SIG-M5 (cell line): ENCODE data around the gene ADCY7.
"Not testable (repeated sequence)": the region's sequence is repeated elsewhere in the genome, so short reads cannot be mapped to it uniquely, and the experiment has no call there.

ENCODE experiments used
- DNase-seq: peaks from one replicate; lab custom pipeline; 2025; lab: John Stamatoyannopoulos, UW

ADCY7 gene

DNA sequence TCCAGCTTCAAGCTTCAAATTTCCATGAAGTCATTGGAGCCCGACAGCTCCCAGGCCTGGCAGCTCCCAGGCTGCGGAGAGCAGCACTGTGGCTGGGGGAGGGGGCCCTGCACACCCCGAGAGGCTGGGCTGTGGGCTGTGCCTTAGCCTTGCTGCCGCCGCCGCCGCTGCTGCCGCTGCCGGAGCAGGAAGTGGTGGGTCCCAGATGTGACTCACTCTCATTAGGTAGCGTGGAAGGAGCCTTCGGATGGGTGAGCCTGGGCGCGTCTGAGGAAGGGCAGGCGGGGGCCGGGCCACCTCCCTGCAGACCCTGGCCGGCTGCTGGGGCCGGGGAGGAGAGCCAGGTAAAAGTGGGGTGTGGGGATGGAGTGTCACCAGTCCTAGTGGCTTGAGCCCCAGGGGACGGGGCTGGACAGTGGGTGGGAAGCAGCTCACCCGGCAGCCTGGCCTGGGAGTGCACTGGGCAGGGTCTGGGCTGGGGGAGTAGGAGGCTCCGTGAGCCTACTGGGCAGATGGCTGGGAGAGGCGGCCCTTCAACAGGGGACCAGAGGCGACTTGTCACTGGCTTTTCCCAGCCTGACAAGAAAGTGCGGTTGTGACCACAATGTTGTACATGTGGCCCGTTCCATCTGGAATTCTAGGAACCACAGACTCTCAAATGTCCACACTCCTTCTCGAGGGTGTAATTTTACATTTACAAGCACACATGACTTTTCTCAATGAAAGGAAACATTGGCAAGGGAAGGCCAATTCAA, at the start of gene ADCY7:
TSS of gene ADCY7 (plus strand) at position 215 of the 755 bp plus-strand sequence. CDS start 21,629 bp downstream, outside the sequence.
- DNase-seq = no peak

DNA sequence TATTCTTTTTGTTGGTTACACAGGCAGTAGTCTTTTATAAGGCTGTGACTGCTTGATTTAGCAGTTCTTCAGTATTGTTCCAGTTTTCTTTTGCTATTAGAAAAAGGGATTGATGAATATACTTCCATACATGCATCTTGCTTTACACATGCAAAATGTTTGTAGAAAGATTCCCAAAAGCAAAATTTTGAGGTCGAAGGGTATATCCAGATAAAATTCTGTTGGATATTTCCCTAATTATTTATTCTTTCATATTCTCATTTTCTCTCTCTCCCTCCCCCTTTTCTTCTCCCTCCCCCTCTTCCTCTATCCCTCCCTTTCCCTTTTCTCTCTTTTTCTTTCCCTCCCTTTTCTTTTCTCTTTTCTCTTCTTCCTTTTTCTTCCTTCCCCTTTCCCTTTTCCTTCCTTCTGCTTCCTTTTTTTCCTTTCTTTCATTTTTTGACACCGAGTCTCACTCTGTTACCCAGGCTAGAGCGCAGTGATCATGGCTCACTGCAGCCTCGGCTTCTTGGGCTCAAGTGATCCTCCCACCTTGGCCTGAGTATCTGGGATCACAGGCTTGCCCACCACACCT, 46.9 kb upstream of the ADCY7 start:
- no peak for DNase-seq

DNA sequence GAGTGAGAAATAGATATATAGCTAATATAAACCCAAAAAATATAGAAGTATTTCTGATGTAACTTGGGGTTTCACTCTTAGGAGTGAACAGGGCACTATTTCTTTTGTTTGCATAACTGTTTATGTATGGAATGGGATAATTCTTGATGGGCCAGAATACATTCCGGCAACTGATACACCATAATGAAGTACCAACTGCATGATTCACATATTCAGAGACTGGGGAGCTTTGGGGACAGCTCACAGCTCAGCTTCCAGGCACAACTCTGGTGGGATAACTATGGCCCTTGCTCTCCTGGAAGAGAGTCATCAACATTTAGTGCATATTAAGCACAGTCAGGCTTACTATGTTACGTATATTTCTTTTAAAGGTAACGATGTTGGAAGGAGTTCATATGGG, 42.1 kb upstream of the ADCY7 start:
- DNase-seq = no peak

DNA sequence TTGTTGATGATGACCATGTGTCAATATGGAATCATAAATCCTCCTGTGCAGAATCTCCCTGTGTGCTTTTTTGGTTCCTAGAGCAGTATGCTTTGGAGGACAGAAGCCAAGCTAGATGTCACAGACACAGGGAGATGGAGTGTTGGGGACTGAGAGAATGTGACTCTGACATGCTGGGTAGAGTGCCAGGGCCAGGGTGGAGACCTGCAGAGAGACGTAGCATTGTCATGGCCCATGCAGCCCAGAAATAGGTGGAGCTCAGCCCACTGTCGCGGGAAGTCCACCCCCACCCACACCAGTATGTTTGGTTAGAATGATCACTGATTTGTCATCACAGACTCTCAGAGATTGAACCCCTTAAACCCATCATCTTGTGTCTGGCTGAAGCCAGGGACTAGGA, 39.2 kb upstream of the ADCY7 start:
- no peak for DNase-seq

DNA sequence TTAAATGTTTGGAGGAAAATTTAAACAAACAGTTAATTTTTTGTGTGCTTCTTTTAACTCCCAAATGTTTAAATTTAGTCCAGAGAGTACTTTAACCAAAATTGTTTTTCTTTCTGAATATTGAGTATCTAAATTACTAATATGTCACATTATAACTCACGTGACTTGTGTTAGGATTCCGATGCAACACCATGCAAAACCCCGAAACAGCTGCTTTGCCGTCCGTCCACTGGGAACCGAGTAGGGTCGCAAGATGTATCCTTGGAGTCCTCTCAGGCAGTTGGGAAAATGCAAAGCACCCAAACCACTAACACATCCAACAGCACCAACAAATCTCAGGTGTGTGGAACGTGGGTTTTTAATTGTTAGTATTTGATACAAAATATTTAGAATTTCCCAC, 38.7 kb upstream of the ADCY7 start:
- DNase-seq = no peak

DNA sequence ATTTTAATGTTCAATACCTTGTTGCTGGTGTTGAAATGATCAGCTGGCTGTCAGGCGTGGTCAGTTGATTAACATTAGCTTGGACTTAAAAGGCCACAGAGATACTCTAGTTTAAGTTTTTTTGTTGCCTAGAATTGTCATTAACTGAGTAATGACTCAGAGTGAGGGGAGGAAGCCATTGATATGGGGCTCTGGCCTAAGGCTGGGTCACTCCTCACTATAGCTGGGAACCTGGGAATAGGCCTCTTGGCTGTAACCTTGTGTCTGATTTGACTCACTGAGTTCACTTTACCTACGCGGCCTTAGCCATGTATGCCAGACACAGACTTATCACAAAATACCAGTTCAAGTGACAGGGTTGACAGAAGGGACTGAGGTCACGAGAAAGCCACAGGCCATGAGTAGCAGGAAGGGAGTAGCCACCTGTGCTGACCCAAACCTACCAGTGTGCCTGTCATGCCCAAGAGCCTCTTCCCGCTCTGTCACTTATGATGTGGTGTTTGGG, 37.9 kb upstream of the ADCY7 start:
- DNase-seq = no peak

DNA sequence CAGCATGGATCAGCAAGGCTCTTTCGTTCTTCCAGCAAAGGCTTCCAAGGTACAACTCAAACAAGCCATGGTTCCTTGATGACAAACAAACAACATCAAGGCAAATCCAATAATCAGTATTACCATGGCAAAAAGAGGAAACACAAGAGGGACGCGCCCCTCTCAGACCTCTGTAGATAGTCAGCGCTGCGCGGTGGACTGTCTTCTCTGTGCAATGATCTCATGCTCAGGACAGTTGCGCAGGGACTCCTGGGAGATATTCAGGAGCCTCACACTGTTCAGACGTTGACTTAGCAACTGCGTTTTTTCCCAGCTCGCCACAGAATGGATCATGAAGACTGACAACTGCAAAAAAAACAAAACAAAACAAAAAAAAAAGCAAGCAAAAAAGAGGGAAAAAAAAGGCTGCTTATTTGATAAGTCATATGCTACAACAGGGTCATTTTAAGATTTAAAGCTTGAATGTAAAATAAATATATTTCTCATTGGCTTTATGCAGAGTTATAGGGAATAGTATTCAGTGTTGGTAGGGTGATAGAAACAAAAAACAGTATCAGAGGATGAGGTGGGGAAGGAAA, 37.1 kb upstream of the ADCY7 start:
- no peak for DNase-seq

DNA sequence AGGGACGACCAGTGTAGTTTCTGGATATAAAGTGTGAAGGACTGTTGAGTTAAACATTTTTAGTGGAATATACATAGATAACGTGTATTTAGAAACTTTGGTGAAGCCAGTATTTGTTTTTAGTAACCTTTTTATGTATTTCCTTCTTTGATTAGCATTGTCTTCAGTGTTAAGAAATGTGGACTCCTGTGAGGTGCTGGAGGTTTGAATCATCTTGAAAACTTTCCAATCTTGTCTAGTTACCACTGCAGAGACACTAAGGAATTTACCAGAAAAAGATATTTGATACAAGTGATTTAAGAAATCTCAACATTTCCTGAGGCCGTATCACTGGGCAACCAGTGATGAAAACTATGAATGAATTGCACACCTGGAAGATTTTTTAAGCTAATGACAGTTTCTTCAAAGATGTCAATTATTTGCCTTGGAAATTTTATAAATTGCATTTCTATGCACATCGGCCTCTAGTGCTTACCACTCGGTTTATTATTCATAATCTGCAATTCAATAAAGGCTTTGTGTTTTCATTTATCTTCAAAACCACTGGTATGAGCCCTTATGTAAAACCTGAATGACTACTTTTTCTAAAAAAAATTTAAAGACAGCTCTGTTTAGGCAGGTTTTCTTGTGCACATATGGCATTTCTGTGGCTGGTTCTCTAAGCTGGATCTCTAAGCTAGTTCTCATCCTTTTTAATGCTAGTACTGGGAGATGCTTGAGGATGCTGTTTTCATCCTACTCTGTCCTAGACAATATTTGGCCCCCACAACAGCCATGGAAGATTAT, 31.4 kb upstream of the ADCY7 start:
- DNase-seq = no peak

DNA sequence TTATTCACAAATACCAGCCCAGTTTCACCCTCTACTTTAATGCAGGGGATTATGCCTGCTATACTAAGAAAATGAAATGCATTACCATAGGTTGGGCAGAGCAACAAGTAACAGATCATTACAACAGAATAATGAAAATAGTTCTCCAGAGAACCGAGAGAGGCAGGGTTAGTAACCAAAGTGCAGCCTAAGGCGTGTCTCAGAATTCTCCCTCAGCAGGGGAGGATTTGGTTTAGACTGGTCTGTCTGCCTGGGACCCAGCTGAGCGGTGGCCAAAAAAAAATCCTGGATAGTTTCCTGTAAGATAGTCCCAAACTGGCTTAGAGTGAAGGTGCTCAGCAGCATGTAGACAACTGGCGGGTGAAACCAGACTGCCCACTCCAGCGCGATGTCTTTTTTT, 30.8 kb upstream of the ADCY7 start:
- no peak for DNase-seq

DNA sequence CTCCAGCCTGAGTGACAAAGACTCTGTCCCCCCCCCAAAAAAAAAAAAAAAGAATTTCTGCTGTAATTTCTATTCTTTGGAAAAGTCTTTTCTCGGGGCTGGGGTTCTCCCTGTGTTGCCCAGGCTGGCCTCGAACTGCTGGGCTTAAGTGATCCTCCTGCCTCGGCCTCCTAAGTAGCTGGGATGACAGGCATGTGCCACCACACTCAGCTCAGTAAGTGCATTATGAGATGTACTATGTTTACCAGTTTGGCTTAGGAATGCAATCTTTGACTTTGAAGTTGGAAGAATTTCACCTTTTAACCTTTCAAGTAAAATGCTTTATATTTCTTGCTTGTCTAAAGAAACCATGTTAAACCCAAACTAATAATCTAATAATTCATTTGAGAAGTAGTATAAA, 28.0 kb upstream of the ADCY7 start:
- DNase-seq = no peak

DNA sequence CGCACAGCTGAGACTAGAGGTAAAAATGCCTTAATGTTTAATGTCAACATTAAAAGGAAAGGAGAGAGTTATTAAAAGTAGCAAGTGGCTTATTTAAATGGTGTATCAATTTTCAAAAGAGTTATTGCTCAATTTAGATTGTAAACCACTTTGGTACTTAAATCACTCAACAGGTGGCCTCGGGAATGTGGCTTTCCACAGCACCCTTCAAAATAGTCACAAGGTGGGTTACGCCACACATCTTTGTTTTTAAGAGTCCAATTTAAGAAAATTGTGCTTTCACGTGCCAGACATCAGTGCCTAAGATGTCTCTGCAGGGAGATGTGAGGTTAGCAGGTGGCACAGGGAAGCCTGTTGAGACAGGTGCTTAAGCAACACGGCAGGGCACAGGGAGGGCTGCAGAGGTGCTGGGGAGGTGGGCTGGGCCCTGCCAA, 27.5 kb upstream of the ADCY7 start:
- no peak for DNase-seq

DNA sequence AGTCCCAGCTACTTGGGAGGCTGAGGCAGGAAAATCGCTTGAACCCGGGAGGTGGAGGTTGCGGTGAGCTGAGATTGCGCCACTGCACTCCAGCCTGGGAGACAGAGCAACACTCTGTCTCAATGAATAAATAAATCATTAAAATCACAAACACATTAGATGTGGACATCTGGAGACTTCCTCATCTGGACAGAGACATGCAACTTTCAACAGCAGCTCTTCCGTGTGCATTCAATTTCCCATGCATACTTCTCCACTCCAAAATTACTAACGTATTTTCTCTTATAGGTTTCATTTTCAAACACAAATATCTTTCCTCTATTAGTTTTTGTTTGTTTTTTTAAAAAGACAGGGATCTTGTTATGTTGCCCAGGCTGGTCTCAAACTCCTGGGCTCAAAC, 23.3 kb upstream of the ADCY7 start:
- not testable (repeated sequence) for DNase-seq

DNA sequence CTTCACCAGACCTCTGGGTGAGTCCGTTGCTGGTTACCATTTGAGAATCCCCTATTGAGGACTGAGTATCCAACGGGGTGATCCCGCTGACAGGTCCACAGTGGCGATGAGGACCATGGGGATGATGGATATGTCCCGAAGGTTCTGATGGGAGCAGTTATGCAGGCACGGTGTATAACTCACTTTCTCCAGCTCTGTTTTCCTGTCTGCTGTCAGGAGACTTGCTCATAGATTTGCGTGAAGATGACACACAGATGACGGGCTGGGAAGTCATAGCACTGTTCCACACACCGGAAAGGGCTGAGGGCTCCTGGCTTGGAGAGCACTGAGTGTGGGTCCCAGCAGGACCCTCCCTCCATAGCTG, 22.2 kb upstream of the ADCY7 start:
- DNase-seq = no peak

DNA sequence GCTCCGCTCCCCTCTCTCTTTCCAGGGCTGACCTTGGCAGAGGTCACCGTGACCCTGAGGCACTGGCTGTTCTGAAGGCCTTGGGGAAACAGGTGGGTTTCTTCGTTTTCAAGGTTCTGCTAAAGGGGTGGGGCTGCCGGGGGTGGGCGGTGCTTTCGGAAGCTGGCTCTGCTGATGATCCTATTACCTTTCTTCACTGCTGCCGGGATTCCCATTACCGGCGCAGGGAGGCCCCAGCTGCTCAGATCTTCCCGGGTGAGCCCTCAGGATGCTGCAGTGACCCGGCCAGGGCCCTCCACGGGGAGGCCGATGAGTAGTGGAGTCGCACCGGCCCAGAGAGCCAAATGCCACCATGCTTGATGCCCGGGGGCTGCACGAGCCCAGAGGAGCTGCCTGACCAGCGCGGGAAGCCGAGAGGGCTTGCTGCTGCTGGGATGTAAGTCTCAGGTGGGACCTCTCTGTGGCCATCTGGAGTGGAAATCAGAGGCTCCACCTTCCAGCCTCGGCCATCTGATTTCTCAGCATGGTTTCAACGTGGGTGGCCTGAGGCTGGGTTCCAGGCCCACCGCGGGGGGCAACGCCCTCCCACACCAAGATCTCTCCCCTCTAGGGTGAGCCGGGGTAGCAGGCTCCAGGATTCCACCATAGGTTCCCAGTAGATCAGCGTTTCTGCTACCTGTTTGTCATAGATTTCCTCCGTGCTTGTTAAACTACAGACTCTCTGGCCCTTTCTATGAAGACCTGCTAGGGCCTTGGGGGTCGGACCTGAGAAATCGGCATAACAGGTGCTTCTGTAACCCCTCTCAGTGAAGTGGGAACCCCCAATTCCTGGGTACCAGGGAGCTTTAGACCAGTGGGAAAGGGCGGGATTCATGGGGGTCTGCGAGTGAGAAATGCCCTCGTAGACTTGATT, 21.6 kb upstream of the ADCY7 start:
- DNase-seq = no peak

DNA sequence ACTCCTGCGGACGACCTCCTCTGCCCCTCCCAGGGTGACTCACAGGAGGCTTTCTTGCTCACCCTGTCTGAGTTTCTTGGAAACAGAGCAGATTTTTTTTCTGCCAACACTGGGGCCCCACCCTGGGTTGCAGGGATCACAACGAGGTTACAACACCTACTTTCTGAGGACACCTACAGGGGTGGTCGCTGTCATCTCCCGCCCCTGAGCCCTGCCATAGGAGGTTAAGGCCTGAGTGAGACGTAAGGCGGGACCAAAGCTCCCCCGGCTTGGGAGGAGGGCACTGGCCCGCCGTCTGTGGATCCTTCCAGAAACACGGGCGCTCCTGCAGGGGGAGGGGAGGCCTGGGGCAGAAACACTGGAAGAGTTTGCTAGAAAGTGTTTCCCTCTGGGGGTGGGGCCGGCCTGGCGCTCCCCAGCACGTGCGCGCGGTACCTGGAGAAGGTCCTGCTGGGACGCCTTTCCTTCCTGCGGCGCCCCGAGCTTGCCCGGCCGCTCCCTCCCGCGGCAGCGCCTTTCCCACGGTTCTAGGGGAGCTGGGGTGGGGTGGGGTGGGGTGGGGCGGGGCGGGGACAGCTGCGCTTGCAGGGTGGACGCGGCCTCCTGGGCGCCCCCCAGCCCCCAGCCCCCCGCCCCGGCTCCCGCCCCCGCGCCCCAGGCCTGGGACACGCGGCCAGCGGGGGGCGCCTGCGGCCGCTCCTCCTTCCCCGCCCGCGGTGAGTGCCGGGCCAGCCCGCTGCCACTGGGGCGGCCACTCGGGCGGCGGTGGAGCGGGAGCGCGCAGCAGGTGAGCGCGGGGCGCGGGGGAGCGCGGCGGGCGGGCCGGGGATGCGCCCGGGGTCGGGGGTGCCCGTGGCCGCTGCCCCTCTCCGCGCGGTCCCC, 20.7 kb upstream of the ADCY7 start:
- no peak for DNase-seq

DNA sequence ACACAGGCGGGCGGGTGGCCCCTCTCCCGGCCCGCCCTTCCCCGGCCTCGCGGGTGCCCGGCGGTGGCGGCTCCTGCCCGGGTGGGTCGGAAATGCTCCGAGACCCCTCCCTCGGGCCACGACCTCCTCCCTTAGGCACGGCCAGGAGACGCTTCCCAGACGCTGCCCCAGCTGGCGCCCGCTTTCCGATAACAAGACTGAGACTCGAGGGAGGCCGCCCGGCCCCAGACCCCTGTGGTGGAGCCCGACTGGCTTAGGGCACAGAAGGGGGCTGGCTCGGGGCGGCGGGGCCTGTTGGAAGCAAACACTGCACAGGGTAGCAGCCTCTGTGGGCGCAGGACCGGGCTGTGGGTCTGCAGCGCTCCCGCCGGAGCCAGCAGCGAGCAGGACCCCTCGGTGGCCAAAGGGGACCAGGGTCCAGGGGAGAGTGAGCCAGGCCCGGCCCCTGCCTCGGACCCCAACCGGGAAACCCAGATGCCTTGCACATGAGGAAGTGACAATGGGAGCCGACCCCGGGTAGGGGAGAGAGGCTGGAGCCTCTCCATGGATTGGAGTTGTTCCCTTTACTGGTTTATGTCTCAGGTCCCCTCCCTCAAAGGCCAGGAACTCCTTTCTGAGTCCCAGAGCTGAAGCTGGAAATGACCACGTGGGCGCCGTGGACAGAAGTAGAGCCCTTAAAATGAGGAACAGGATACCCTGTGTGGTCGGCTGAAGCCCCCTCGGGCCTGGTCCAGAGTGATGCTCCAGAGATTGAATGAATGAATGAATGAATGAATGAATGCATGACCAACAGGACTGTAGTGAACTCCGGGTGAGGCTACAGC, 19.8 kb upstream of the ADCY7 start:
- DNase-seq = no peak

DNA sequence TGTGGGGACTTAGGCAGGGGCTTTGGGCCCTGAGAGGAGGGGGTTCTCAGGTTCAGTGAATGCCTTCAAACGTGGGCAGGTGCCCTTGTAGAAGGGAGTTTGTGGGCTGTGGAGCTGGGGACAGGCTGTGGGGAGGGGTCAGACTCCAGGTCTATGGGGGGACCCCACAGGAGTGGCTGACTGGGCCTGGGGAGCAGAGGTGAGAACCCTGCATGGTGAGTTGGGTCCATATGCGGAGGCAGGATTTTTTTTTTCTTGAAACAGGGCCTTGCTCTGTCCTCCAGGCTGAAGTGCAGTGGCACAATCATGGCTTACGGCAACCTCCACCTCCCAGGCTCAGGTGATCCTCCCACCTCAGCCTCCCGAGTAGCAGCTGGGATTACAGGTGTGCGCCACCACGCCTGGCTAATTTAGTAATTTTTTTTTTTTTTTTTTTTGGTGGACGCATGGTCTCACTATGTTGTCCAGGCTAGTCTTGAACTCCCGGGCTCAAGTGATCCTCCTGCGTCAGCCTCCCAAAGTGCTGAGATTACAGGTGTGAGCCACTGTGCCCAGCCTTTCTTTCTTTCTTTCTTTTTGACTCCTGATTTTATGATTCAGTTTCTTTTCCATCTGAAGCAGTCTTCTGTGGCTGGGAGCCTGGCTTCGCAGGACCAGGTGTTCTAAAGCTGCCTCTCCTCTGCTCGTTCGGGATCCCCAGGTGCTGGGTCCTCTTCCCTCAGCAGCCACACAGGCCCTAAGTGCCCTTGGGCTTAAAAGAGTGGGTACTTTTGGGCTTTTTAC, 19.0 kb upstream of the ADCY7 start:
- DNase-seq = no peak

DNA sequence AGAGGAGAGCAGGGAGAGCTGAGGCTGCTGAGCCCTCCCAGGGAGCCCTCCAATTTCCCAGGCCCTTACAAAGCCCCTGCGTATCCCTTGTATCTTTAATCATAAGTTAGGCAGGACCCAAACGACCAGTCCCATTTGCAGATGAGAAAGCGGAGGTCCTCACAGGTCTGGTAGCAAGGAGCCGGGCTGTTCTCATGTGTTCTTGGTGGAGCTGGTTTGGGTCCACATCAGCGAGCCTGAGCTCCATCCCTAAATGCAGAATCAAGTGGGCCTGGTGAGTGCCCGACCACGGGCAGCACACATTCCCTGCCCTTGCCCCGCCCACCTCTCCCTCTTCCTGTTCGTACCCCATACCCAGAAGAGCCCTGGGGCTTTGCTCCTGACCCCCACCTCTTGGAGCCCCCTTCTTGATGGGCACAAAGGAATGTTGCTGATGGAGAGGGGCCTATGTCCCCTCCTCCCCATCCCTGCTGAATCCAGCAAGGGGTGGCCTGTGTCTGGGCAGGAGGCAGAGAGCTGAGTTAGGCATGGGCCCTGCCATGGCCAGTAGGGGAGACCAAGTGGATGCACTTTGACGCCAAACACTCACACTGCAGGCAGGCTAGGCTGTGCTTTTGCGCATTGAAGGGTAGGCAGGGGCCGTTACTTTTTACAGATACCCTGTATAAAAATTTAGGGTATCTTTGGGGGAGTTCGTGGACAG, 18.3 kb upstream of the ADCY7 start:
- DNase-seq = no peak
